RWPE2 (cell line): ENCODE results near the gene DHPS.

Experiments used
- ATAC-seq: fragments of 200-7000 bp; cut with Tn5 transposase; 3 replicates; pipeline ENCODE4 v1.9.1; 2021; ENCODE audit warnings: low read depth
- DNase-seq: peaks from one replicate; pipeline ENCODE4 v3.0.0-alpha.2; 2020; ENCODE audit warnings: low spot score
- H3K27ac ChIP-seq: fragments of 450-650 bp; 2 replicates; pipeline ENCODE4 v1.5.1; 2017; ENCODE audit warnings: mild to moderate bottlenecking; ENCODE audit not compliant: poor library complexity, severe bottlenecking
- H3K27me3 ChIP-seq: fragments of 250-450 bp; sonication (Bioruptor Pico); 2 replicates; pipeline ENCODE4 v1.5.1; 2021; ENCODE audit warnings: mild to moderate bottlenecking, moderate library complexity; ENCODE audit not compliant: insufficient read depth, poor library complexity, severe bottlenecking
- H3K36me3 ChIP-seq: fragments of 250-450 bp; sonication (Bioruptor Pico); 2 replicates; pipeline ENCODE4 v1.5.1; 2020; ENCODE audit warnings: low read depth, mild to moderate bottlenecking, moderate library complexity
- H3K4me1 ChIP-seq: fragments of 250-450 bp; sonication (Bioruptor Pico); 2 replicates; pipeline ENCODE4 v1.5.1; 2021; ENCODE audit warnings: mild to moderate bottlenecking, moderate library complexity; ENCODE audit not compliant: insufficient read depth, poor library complexity, severe bottlenecking
- H3K4me3 ChIP-seq: fragments of 250-450 bp; sonication (Bioruptor Pico); 2 replicates; pipeline ENCODE4 v1.5.1; 2021; ENCODE audit warnings: mild to moderate bottlenecking, moderate library complexity; ENCODE audit not compliant: severe bottlenecking
- H3K9me3 ChIP-seq: fragments of 250-450 bp; sonication (Bioruptor Pico); 2 replicates; pipeline ENCODE4 v1.5.1; 2021; ENCODE audit warnings: mild to moderate bottlenecking, moderate library complexity; ENCODE audit not compliant: severe bottlenecking
- CTCF ChIP-seq: fragments of 450-650 bp; IDR thresholded peaks from one replicate; pipeline ENCODE4 v1.5.1; 2017; ENCODE audit warnings: mild to moderate bottlenecking, moderate library complexity; ENCODE audit not compliant: poor library complexity, severe bottlenecking

The DHPS gene

GRCh38 chr19:12639901-12640613, 41.6 kb downstream of the DHPS start:
- no peaks in the 10 kb centered on the region for H3K4me1 ChIP-seq
- DNase-seq (no peak), ATAC-seq (peak; percentile 80)
- H3K9me3 ChIP-seq: no peaks in the 10 kb centered on the region
- no peaks in the 10 kb centered on the region for H3K36me3 ChIP-seq
- peak; percentile 83 for TF ChIP-seq CTCF
- H3K4me3 ChIP-seq: no peak overlapping the region
- H3K27ac ChIP-seq: no peak overlapping the region
- H3K27me3 ChIP-seq: no peaks in the 10 kb centered on the region

GRCh38 chr19:12638611-12639182, 43.0 kb downstream of the DHPS start:
- H3K4me1 ChIP-seq: no peaks in the 10 kb centered on the region
- no peaks in the 10 kb centered on the region for H3K36me3 ChIP-seq
- H3K27ac ChIP-seq: no peak overlapping the region
- TF ChIP-seq CTCF: no peak
- no peak for ATAC-seq
- no peak overlapping the region for H3K4me3 ChIP-seq
- no peaks in the 10 kb centered on the region for H3K9me3 ChIP-seq
- H3K27me3 ChIP-seq: no peaks in the 10 kb centered on the region
- DNase-seq: no peak

GRCh38 chr19:12636631-12637030, 45.0 kb downstream of the DHPS start:
- no peak overlapping the region for H3K4me3 ChIP-seq
- no peak overlapping the region for H3K27ac ChIP-seq
- peaks cover under 1% of the 10 kb centered on the region; the same call in 1 of the 2 replicates for H3K36me3 ChIP-seq
- DNase-seq: no peak
- no peaks in the 10 kb centered on the region for H3K4me1 ChIP-seq
- no peak for ATAC-seq
- no peaks in the 10 kb centered on the region for H3K27me3 ChIP-seq
- H3K9me3 ChIP-seq: no peaks in the 10 kb centered on the region
- no peak for TF ChIP-seq CTCF

GRCh38 chr19:12629215-12629614, 52.5 kb downstream of the DHPS start:
- Histone ChIP-seq H3K4me3 (no peak overlapping the region), H3K9me3 (peaks cover 17% of the 10 kb centered on the region), H3K27me3 (no peaks in the 10 kb centered on the region), H3K4me1 (no peaks in the 10 kb centered on the region), H3K36me3 (peaks cover 66% of the 10 kb centered on the region), H3K27ac (no peak overlapping the region)
- TF ChIP-seq CTCF: no peak
- DNase-seq (no peak), ATAC-seq (no peak)
